DND-41 (cell line): ENCODE measurements around the gene LRRC74B.

ENCODE experiments used
- ATAC-seq: fragments of 200-7000 bp; cut with Tn5 transposase; 3 replicates; pipeline ENCODE4 v1.9.1; 2021; ENCODE audit warnings: low read depth; ENCODE audit not compliant: insufficient read depth
- DNase-seq: peaks from one replicate; pipeline ENCODE4 v3.0.0-alpha.2; 2020
- H2AFZ ChIP-seq: 2 replicates; pipeline ENCODE4 v1.6.0; 2012; ENCODE audit warnings: low read depth, low read length
- H3K27ac ChIP-seq: 2 replicates; pipeline ENCODE4 v1.5.1; 2012; ENCODE audit warnings: low read length, inconsistent platforms
- H3K27me3 ChIP-seq: fragments of 200-600 bp; sonication (generic); 2 replicates; pipeline ENCODE4 v1.6.0; 2012; ENCODE audit warnings: low read length, mild to moderate bottlenecking, inconsistent platforms; ENCODE audit not compliant: insufficient read depth, poor library complexity
- H3K36me3 ChIP-seq: 2 replicates; pipeline ENCODE4 v1.5.1; 2012; ENCODE audit warnings: low read length, inconsistent platforms; ENCODE audit not compliant: insufficient read depth
- H3K4me1 ChIP-seq: 2 replicates; pipeline ENCODE4 v1.5.1; 2012; ENCODE audit warnings: mild to moderate bottlenecking, low read length; ENCODE audit not compliant: insufficient read depth
- H3K4me2 ChIP-seq: 2 replicates; pipeline ENCODE4 v1.6.0; 2012; ENCODE audit warnings: mild to moderate bottlenecking, moderate library complexity, low read length, inconsistent platforms; ENCODE audit not compliant: insufficient read depth
- H3K4me3 ChIP-seq, 2 experiments: fragments of 200-600 bp in 1 of 2; shearing (Covaris generic) in 1 of 2; 2 replicates each; pipeline ENCODE4 v1.5.1; 2012 to 2016; ENCODE audit warnings: inconsistent platforms in 2 of 2, low read length in 2 of 2, mild to moderate bottlenecking in 2 of 2, low read depth in 1 of 2, moderate library complexity in 1 of 2
- H3K79me2 ChIP-seq: 2 replicates; pipeline ENCODE4 v1.6.0; 2012; ENCODE audit warnings: low read length, inconsistent platforms; ENCODE audit not compliant: insufficient read depth
- H3K9ac ChIP-seq: 2 replicates; pipeline ENCODE4 v1.6.0; 2012; ENCODE audit warnings: low read depth, mild to moderate bottlenecking, inconsistent platforms, low read length, moderate library complexity
- H3K9me3 ChIP-seq: 2 replicates; pipeline ENCODE4 v1.5.1; 2012; ENCODE audit warnings: low read length, moderate library complexity, mild to moderate bottlenecking, inconsistent platforms; ENCODE audit not compliant: insufficient read depth, severe bottlenecking
- H4K20me1 ChIP-seq: 2 replicates; pipeline ENCODE4 v1.6.0; 2012; ENCODE audit warnings: low read length; ENCODE audit not compliant: insufficient read depth
- CTCF ChIP-seq: IDR thresholded peaks from 2 replicates; pipeline ENCODE4 v1.5.1; 2012; ENCODE audit warnings: borderline replicate concordance, low read length, moderate library complexity, mild to moderate bottlenecking; ENCODE audit not compliant: poor library complexity, severe bottlenecking; ENCODE audit errors: extremely low read depth
- EZH2 ChIP-seq: IDR thresholded peaks from 3 replicates; pipeline ENCODE4 v1.6.1; 2012; ENCODE audit warnings: borderline replicate concordance, low read depth, mild to moderate bottlenecking, moderate library complexity, low read length, inconsistent platforms; ENCODE audit not compliant: severe bottlenecking

Gene LRRC74B

GRCh38 chr22:21022955-21023614 lies 22.7 kb upstream of the LRRC74B start:
- Histone ChIP-seq H3K9me3 (no peaks in the 10 kb centered on the region), H3K4me2 (no peak overlapping the region), H3K4me1 (peaks cover 10% of the 10 kb centered on the region), H4K20me1 (no peaks in the 10 kb centered on the region), H3K27ac (no peak overlapping the region), H3K4me3 (no peak overlapping the region), H3K36me3 (no peaks in the 10 kb centered on the region), H2AFZ (no peak overlapping the region), H3K9ac (no peak overlapping the region), H3K27me3 (no peaks in the 10 kb centered on the region), H3K79me2 (no peaks in the 10 kb centered on the region)
- no peak for DNase-seq
- TF ChIP-seq CTCF (peak; percentile 21), EZH2 (no peak)
- ATAC-seq = no peak

GRCh38 chr22:21025266-21025665 lies 20.5 kb upstream of the LRRC74B start:
- H3K4me1 ChIP-seq = peaks cover 10% of the 10 kb centered on the region
- H3K4me3 ChIP-seq = no peak overlapping the region
- no peak overlapping the region for H3K27ac ChIP-seq
- no peak overlapping the region for H3K9ac ChIP-seq
- H3K36me3 ChIP-seq = no peaks in the 10 kb centered on the region
- H3K4me2 ChIP-seq = no peak overlapping the region
- 0 out of 2 replicates have a peak overlapping the region, but pooled peaks have one; percentile 17 for H2AFZ ChIP-seq
- DNase-seq (peak; percentile 55), ATAC-seq (peak; percentile 79)
- no peaks in the 10 kb centered on the region for H3K9me3 ChIP-seq
- no peaks in the 10 kb centered on the region for H4K20me1 ChIP-seq
- TF ChIP-seq CTCF = no peak
- TF ChIP-seq EZH2 = no peak
- H3K79me2 ChIP-seq = no peaks in the 10 kb centered on the region
- H3K27me3 ChIP-seq = no peaks in the 10 kb centered on the region

GRCh38 chr22:21025763-21026755 lies 19.7 kb upstream of the LRRC74B start:
- TF ChIP-seq CTCF (no peak), EZH2 (no peak)
- no peaks in the 10 kb centered on the region for H3K9me3 ChIP-seq
- no peak overlapping the region for H3K4me2 ChIP-seq
- ATAC-seq (no peak), DNase-seq (no peak)
- H3K4me3 ChIP-seq = no peak overlapping the region
- H3K27me3 ChIP-seq = no peaks in the 10 kb centered on the region
- 0 out of 2 replicates have a peak, but pooled peaks cover 3% of the 10 kb centered on the region for H4K20me1 ChIP-seq
- H3K9ac ChIP-seq = no peak overlapping the region
- H2AFZ ChIP-seq = 0 out of 2 replicates have a peak overlapping the region, but pooled peaks have one; percentile 17
- no peaks in the 10 kb centered on the region for H3K36me3 ChIP-seq
- H3K4me1 ChIP-seq = peaks cover 10% of the 10 kb centered on the region
- no peaks in the 10 kb centered on the region for H3K79me2 ChIP-seq
- H3K27ac ChIP-seq = no peak overlapping the region
